Suprapubic skin (tissue), 4 donors: Measurements from ENCODE around the gene MORN2. TPM values are rescaled to one million over a fixed set of nuclear protein-coding genes. Genes with fewer than 3 reads are reported as not detected.

Experiments used
- DNase-seq, 2 donors: peaks; one replicate each; pipeline ENCODE4 v3.0.0-alpha.2; 2019; ENCODE audit warnings: low spot score in 2 of 2
- H3K27ac ChIP-seq: fragments of 200-600 bp; sonication (generic); one replicate; pipeline ENCODE4 v1.5.1; 2019
- H3K27me3 ChIP-seq: fragments of 200-600 bp; sonication (generic); one replicate; pipeline ENCODE4 v1.5.1; 2019
- H3K36me3 ChIP-seq: fragments of 200-600 bp; sonication (generic); one replicate; pipeline ENCODE4 v1.5.1; 2019
- H3K4me1 ChIP-seq: fragments of 200-600 bp; sonication (generic); one replicate; pipeline ENCODE4 v1.5.1; 2019
- H3K4me3 ChIP-seq: fragments of 200-600 bp; sonication (generic); one replicate; pipeline ENCODE4 v1.5.1; 2019; ENCODE audit warnings: mild to moderate bottlenecking
- H3K9me3 ChIP-seq: fragments of 200-600 bp; sonication (generic); one replicate; pipeline ENCODE4 v1.5.1; 2019
- CTCF ChIP-seq, 2 donors: fragments of 200-600 bp in 1 of 2; fragments of 450-650 bp in 1 of 2; sonication (generic) in 1 of 2; IDR thresholded peaks; one replicate each; pipeline ENCODE4 v1.5.1; 2016 to 2019; ENCODE audit warnings: antibody characterized with exemption in 2 of 2, mild to moderate bottlenecking in 1 of 2, moderate library complexity in 1 of 2
- EP300 ChIP-seq: sonication (generic); formaldehyde crosslinking; IDR thresholded peaks from one replicate; pipeline ENCODE4 v1.6.1; 2017; ENCODE audit warnings: antibody characterized with exemption
- POLR2A ChIP-seq, 2 donors: fragments of 450-650 bp; IDR thresholded peaks; one replicate each; pipeline ENCODE4 v1.6.1; 2017; ENCODE audit warnings: antibody characterized with exemption in 2 of 2, mild to moderate bottlenecking in 2 of 2, moderate library complexity in 2 of 2
- POLR2AphosphoS5 ChIP-seq, 3 donors: sonication (generic); formaldehyde crosslinking; IDR thresholded peaks; one replicate each; pipeline ENCODE4 v1.6.1; 2017; ENCODE audit warnings: antibody characterized with exemption in 3 of 3
- WGBS: methylation state at CpG from one replicate; pipeline ENCODE4 v1.1.5; 2018; 5-methylcytosine and 5-hydroxymethylcytosine counted together
- total RNA-seq, 4 donors: library from RNA; depleted of rRNA; stranded (reverse); fragments of >200 nt; gene quantifications; one replicate each; pipeline ENCODE4 v1.1.0, GENCODE V29; 2016

Gene MORN2
- total RNA-seq, 4 donors from 2014 or later, result 6.3 to 9.0 (median 7.5) TPM

DNA sequence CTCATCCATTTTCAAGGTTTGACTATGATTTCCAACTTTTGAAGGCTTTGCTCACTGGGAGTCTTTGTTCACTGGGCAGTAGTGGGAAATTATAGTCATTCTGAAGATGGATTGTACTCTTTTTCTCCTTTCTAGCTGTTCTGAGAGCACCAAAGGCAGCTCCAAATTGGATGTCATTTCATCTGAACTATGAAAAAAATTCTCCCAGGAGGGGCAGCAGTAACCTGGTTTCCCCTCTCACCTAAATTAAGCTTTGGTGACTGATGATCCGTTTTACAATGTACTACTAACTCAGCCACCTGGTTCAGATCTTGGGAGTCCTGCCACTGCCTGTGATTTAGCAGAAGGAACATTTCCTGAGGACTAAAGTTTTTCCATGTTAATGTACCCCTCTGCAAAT lies 31.5 kb downstream of the MORN2 start:
- 67% methylated on average over 1 of the region's 1 CpG for WGBS
- DNase-seq, result no peak
- TF ChIP-seq POLR2A (IDR thresholded peaks at IDR 0.05) (no peak), CTCF (IDR thresholded peaks at IDR 0.05) (no peak), EP300 (no peak), POLR2AphosphoS5 (IDR thresholded peaks at IDR 0.05) (no peak)
- H3K4me3 ChIP-seq, result no peak overlapping the region
- H3K27ac ChIP-seq, result no peak overlapping the region
- no peaks in the 10 kb centered on the region for H3K9me3 ChIP-seq
- no peaks in the 10 kb centered on the region for H3K27me3 ChIP-seq
- H3K36me3 ChIP-seq, result no peaks in the 10 kb centered on the region
- no peaks in the 10 kb centered on the region for H3K4me1 ChIP-seq

GRCh38 chr2:38907743-38908562 lies 32.2 kb downstream of the MORN2 start:
- H3K27ac ChIP-seq, result no peak overlapping the region
- 73% methylated on average over 2 of the region's 2 CpGs for WGBS
- TF ChIP-seq EP300 (no peak), POLR2AphosphoS5 (IDR thresholded peaks at IDR 0.05) (no peak)

DNA sequence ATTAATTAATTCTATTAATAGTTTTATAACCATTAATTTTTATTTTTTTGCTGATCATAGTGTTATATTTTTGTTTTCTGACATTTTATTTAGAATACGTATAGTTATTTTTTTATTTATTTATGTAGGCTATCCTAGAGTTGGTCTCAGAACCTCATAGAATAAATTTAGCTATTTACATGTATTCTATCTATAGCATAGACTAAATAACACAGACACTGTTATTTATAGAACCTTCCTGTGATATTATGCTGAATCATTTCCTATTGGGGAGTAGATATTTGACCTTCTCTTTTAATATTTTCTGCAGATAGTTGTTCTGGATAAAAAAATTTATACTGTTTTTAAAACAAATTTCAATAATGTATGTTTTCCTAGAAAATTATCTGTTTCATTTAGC lies 34.1 kb downstream of the MORN2 start:
- no peak for DNase-seq
- no peak overlapping the region for H3K27ac ChIP-seq
- H3K4me3 ChIP-seq, result no peak overlapping the region
- H3K27me3 ChIP-seq, result no peaks in the 10 kb centered on the region
- H3K9me3 ChIP-seq, result no peaks in the 10 kb centered on the region
- TF ChIP-seq POLR2A (IDR thresholded peaks at IDR 0.05), result no peak
- TF ChIP-seq EP300, result no peak
- no peak for TF ChIP-seq POLR2AphosphoS5 (IDR thresholded peaks at IDR 0.05)
- no peak for TF ChIP-seq CTCF (IDR thresholded peaks at IDR 0.05)
- H3K36me3 ChIP-seq, result no peaks in the 10 kb centered on the region
- no peaks in the 10 kb centered on the region for H3K4me1 ChIP-seq
- 98% methylated on average over 1 of the region's 1 CpG for WGBS

More at GRCh38 chr2:38907743-38908562, 32.2 kb downstream of the MORN2 start:
- H3K27me3 ChIP-seq, result no peaks in the 10 kb centered on the region
- DNase-seq, result no peak
- no peak overlapping the region for H3K4me3 ChIP-seq
- no peaks in the 10 kb centered on the region for H3K36me3 ChIP-seq
- no peaks in the 10 kb centered on the region for H3K4me1 ChIP-seq
- no peaks in the 10 kb centered on the region for H3K9me3 ChIP-seq

DNA sequence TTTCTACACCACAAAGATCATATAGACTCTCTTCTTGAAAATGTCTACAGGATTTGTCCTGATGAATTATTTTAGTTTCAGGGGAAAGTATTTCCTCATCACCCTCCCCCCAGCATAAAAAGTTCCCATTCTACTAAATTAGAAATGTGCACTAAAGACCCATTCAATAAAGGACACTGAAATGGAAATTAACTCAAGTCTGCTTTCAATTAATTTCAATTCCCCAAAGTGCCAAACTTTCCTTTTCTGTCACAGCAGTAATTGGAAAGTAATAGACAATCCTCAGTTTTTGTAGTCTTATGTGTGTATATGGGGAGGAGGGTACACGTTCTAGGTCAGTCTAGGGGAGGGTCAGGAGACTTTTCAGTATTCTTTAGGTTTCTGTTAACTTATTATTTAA lies 35.4 kb downstream of the MORN2 start:
- no peaks in the 10 kb centered on the region for H3K9me3 ChIP-seq
- no peak overlapping the region for H3K4me3 ChIP-seq
- H3K27ac ChIP-seq, result no peak overlapping the region
- H3K36me3 ChIP-seq, result no peaks in the 10 kb centered on the region
- WGBS, result 76% methylated on average over 1 of the region's 1 CpG
- no peaks in the 10 kb centered on the region for H3K27me3 ChIP-seq
- TF ChIP-seq POLR2AphosphoS5 (IDR thresholded peaks at IDR 0.05) (no peak), EP300 (no peak), POLR2A (IDR thresholded peaks at IDR 0.05) (no peak), CTCF (IDR thresholded peaks at IDR 0.05) (no peak)
- H3K4me1 ChIP-seq, result no peaks in the 10 kb centered on the region
- no peak for DNase-seq

DNA sequence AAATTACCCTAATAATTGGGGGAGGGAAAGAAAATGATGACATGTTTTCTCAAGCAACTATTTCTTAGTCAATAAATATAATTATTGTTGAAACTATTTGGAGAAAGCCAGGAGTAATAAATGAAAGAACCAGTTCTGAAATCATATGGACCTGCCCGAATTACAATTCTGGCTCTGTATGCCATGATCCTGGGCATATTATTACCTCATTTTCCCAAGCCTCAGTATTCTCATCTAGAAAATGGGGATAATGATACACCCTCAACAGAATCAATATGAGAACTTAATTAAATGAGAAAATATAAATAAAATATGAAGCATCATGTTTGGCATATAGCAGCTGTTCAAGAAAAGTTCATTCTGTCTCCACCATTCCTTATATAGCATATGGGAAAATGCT lies 36.8 kb downstream of the MORN2 start:
- 70% methylated on average over 1 of the region's 1 CpG for WGBS
- Histone ChIP-seq H3K4me3 (no peak overlapping the region), H3K36me3 (no peaks in the 10 kb centered on the region), H3K27me3 (no peaks in the 10 kb centered on the region), H3K27ac (no peak overlapping the region), H3K9me3 (no peaks in the 10 kb centered on the region), H3K4me1 (no peaks in the 10 kb centered on the region)
- TF ChIP-seq POLR2AphosphoS5 (IDR thresholded peaks at IDR 0.05), result no peak
- no peak for TF ChIP-seq POLR2A (IDR thresholded peaks at IDR 0.05)
- TF ChIP-seq EP300, result no peak
- TF ChIP-seq CTCF (IDR thresholded peaks at IDR 0.05), result no peak
- no peak for DNase-seq
